MCF 10A (cell line): ENCODE measurements around the gene CLASRP. TPM values are rescaled to one million over a fixed set of nuclear protein-coding genes. Genes with fewer than 3 reads are reported as not detected.

ENCODE experiments used
- BruUV-seq: library from RNA; stranded (reverse); fragments of 400-500 nt; replicated peaks from 2 replicates; lab custom pipeline; 2021; lab: Mats Ljungman, UMichigan
- CTCF ChIA-PET: fragments of 300-600 bp; sonication (Branson Sonifier 250); formaldehyde crosslinking; extraction: SDS; loops from one replicate; lab custom pipeline; 2021; ENCODE audit warnings: antibody characterized with exemption, inconsistent platforms; lab: Yijun Ruan, JAX
- POLR2A ChIA-PET: fragments of 300-600, 350-650 bp; sonication (Branson Sonifier 250); formaldehyde crosslinking; extraction: SDS; loops from one replicate; lab custom pipeline; 2020; ENCODE audit warnings: antibody characterized with exemption, inconsistent platforms; lab: Yijun Ruan, JAX
- DNase-seq: peaks from one replicate; pipeline ENCODE4 v3.0.0-alpha.2; 2018; ENCODE audit not compliant: unreplicated experiment
- H3K27ac Mint-ChIP-seq: one replicate; pipeline ENCODE4 v1.8.0; 2022; ENCODE audit warnings: mild to moderate bottlenecking, low read depth, mixed read lengths; ENCODE audit not compliant: unreplicated experiment
- H3K27me3 Mint-ChIP-seq: one replicate; pipeline ENCODE4 v1.8.0; 2022; ENCODE audit warnings: mixed read lengths; ENCODE audit not compliant: insufficient read depth, unreplicated experiment
- H3K36me3 Mint-ChIP-seq: one replicate; pipeline ENCODE4 v1.8.0; 2022; ENCODE audit warnings: mild to moderate bottlenecking, moderate library complexity, mixed read lengths; ENCODE audit not compliant: insufficient read depth, unreplicated experiment
- H3K4me1 Mint-ChIP-seq: one replicate; pipeline ENCODE4 v1.8.0; 2022; ENCODE audit warnings: mixed read lengths; ENCODE audit not compliant: insufficient read depth, unreplicated experiment
- H3K4me3 Mint-ChIP-seq: one replicate; pipeline ENCODE4 v1.8.0; 2022; ENCODE audit warnings: mild to moderate bottlenecking, moderate library complexity, mixed read lengths; ENCODE audit not compliant: unreplicated experiment
- H3K9me3 Mint-ChIP-seq: one replicate; pipeline ENCODE4 v1.8.0; 2022; ENCODE audit warnings: mixed read lengths; ENCODE audit not compliant: unreplicated experiment
- CTCF ChIP-seq: fragments of 200-600 bp; IDR thresholded peaks from one replicate; pipeline ENCODE4 v1.8.0; 2022; ENCODE audit warnings: antibody characterized with exemption, mild to moderate bottlenecking; ENCODE audit not compliant: unreplicated experiment
- intact Hi-C: fragments of 100-400 bp; cut with micrococcal nuclease; formaldehyde crosslinking; loops from 2 replicates; pipeline ENCODE4 v1.14.1; 2022
- total RNA-seq: library from RNA; stranded (reverse); gene quantifications from 2 replicates; pipeline ENCODE4 v1.2.3, GENCODE V29; 2022

The CLASRP gene
- total RNA-seq, 1 experiment from 2014 or later = 83.5 TPM

GRCh38 chr19:45051929-45052579 is 13.2 kb downstream of the CLASRP start:
- BruUV-seq = no TSS peak
- DNase-seq = no peak
- H3K4me3 Mint-ChIP-seq = no peak overlapping the region
- H3K9me3 Mint-ChIP-seq = no peaks in the 10 kb centered on the region
- peaks cover 21% of the 10 kb centered on the region for H3K4me1 Mint-ChIP-seq
- intact Hi-C loops = no loop called here
- ChIA-PET POLR2A (no interaction called here), CTCF (interaction anchor here (0.5 to 0.7 kb wide), 2 partner anchors 8 to 1781 kb away, joined by 3 to 4 read pairs; no protein-coding TSS in a partner anchor)
- H3K36me3 Mint-ChIP-seq = peaks cover 68% of the 10 kb centered on the region
- no peak for TF ChIP-seq CTCF
- no peak overlapping the region for H3K27ac Mint-ChIP-seq
- no peaks in the 10 kb centered on the region for H3K27me3 Mint-ChIP-seq

GRCh38 chr19:45056831-45057230 is 18.0 kb downstream of the CLASRP start:
- Mint-ChIP-seq H3K4me3 (no peak overlapping the region), H3K9me3 (no peaks in the 10 kb centered on the region), H3K27me3 (no peaks in the 10 kb centered on the region), H3K4me1 (peaks cover 16% of the 10 kb centered on the region), H3K27ac (no peak overlapping the region), H3K36me3 (peaks cover 78% of the 10 kb centered on the region)
- TF ChIP-seq CTCF = no peak
- POLR2A ChIA-PET = interaction anchor here (1.2 kb wide), 1 partner anchor 18 kb away, joined by 8 read pairs; the partner anchor contains the start of gene CLASRP
- no peak for DNase-seq
- intact Hi-C loops = loop anchor here (5.0 kb wide), 1 partner anchor 470 kb away; no protein-coding TSS in a partner anchor
- CTCF ChIA-PET = interaction anchor here (0.7 to 1.5 kb wide), 4 partner anchors 9 to 76 kb away, joined by 3 to 5 read pairs (median 4); no protein-coding TSS in a partner anchor
- BruUV-seq = no TSS peak

GRCh38 chr19:45057444-45057843 is 18.6 kb downstream of the CLASRP start:
- ChIA-PET CTCF (interaction anchor here (0.6 to 1.5 kb wide), 5 partner anchors 8 to 132 kb away, joined by 3 to 5 read pairs (median 3); no protein-coding TSS in a partner anchor), POLR2A (interaction anchor here (1.2 kb wide), 1 partner anchor 18 kb away, joined by 8 read pairs; the partner anchor contains the start of gene CLASRP)
- intact Hi-C loops = loop anchor here (5.0 kb wide), 1 partner anchor 470 kb away; no protein-coding TSS in a partner anchor
- Mint-ChIP-seq H3K36me3 (peaks cover 78% of the 10 kb centered on the region), H3K4me1 (peaks cover 11% of the 10 kb centered on the region), H3K9me3 (no peaks in the 10 kb centered on the region), H3K27me3 (no peaks in the 10 kb centered on the region), H3K4me3 (no peak overlapping the region), H3K27ac (no peak overlapping the region)
- no peak for TF ChIP-seq CTCF
- no TSS peak for BruUV-seq
- DNase-seq = no peak

- Mint-ChIP-seq H3K4me3 (no peak overlapping the region), H3K36me3 (peaks cover 78% of the 10 kb centered on the region), H3K27ac (no peak overlapping the region), H3K4me1 (peaks cover 11% of the 10 kb centered on the region), H3K27me3 (no peaks in the 10 kb centered on the region), H3K9me3 (no peaks in the 10 kb centered on the region)
- no peak for DNase-seq
- intact Hi-C loops = loop anchor here (1.0 to 5.0 kb wide), 2 partner anchors 41 to 471 kb away; no protein-coding TSS in a partner anchor
- CTCF ChIA-PET = interaction anchor here (0.6 to 2.5 kb wide), 11 partner anchors 11 to 695 kb away, joined by 3 to 13 read pairs (median 4); partner anchors contain the start of gene ZNF296
- TF ChIP-seq CTCF = no peak
- no TSS peak for BruUV-seq
- POLR2A ChIA-PET = interaction anchor here (0.8 kb wide), 1 partner anchor 119 kb away, joined by 5 read pairs; the partner anchor contains the start of gene TRAPPC6A
Observed at GRCh38 chr19:45058622-45059159, 19.8 kb downstream of the CLASRP start.
